GM11168 (cell line): ENCODE measurements around the gene BAK1.
"Not testable (repeated sequence)": the region's sequence is repeated elsewhere in the genome, so short reads cannot be mapped to it uniquely, and the experiment has no call there.

Experiments used
- in situ Hi-C: fragments of 300-500 bp; cut with MboI; formaldehyde crosslinking; loops from one replicate; pipeline ENCODE4 v1.12.0; 2022; ENCODE audit warnings: low sequenced_read_pairs; ENCODE audit not compliant: unreplicated experiment

BAK1 gene

DNA sequence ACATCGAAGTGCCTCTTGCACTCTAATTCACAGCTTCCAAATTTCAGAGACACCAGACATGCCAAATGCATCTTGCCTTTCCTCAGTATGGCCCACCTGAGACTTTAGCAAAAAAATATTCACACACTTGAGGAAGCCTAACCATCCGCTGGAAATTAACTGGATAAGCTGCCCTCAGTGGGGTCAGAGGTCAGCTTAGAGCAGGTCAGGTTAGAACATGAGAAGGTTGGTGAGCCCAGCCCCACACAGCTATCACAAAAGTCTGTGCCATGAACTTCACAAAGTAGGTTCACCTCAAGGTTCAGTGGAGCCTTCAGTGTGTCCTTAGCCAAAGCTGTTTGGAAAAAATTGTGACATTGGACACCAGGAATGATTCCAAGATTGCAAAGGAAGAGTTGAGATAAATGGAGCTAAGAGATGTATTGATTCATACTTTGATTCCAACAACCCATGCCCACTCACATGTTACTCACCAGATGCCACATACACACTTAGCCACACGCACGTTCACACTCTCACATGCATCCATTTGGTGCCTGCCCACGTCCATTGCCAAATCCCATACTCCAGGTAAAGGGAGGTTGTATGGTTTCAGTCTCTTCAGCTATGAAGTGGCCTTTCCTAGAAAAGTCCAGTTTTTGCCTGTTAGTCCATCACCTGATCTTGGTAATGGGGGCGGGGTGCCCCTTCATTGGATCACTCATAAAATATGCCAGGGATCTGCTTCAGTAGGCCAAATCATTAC lies 11.1 kb downstream of the BAK1 start:
- in situ Hi-C loops, result no loop called here

DNA sequence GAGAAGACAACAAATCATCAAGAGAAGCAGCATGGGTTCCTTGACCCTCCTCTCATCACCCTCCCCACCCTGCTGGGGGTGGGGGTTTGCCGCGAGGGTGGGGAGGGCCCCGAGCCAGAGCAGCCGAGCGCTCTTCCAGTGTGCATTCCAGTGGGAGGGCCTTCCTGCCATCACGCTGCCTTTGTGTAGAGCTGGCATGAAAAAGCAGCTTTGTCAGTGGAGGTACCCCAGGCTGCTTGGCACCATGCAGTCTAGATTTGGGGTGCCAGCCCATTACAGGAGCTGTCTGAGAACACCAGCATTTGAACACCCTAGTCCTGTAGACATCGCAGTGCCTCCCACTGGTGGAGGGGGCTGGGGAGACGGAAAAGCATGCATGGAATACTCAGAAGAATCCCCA lies 12.2 kb downstream of the BAK1 start:
- in situ Hi-C loops, result no loop called here

DNA sequence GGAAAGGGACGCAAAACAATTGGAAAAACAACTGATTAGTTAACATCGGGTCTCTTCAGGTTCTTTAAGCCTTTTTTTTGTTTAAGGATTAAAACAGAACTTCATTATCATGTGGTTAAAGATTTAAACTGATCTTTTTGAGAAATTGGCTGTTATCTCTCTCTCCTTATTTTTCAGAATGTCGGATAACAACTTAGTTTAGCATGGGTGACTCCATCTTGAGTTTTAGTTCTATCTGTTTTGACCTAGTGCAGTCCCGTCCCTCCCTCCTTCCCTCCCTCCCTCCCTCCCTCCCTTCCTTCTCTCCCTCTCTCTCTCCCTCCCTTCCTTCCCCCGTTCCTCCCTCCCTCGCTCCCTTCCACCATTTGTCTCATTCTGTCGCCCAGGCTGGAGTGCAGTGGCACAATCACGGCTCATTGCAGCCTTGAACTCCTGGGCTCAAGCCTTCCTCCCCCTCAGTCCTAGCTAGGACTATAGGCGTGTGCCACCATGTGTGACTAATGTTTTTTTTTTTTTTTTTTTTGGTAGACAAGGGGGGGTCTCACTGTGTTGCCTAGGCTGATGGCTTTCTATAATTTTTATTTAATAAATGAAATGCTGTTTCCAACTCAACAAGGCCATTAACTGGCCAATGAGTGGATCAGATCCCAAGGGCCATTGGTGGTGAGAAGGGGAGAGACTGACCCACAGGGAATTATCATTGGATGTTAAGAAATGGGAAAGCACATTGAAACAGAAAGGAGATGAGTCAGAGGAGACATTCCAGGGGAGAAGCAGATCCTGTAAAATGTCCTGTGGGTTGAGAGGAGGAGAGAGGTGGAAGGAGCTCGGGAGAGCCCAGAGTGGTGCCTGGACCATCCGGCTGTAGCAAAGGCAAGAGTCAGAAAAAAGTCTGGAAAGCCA lies 13.6 kb downstream of the BAK1 start:
- in situ Hi-C loops, result no loop called here

DNA sequence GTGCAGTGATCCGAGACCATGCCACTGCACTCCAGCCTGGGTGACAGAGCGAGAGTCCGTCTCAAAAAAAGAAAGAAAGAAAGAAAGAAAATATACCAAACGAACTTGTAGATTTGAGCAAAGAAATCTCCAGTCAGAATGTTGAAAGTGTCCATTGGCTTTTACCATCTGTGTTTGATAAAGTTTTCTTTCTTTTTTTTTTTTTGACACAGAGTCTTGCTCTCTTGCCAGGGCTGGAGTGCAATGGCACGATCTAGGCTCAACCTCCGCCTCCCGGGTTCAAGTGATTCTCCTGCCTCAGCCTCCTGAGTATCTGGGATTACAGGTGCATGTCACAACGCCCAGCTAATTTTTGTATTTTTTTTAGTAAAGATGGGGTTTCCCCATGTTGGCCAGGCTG lies 21.3 kb downstream of the BAK1 start:
- in situ Hi-C loops, result no loop called here

DNA sequence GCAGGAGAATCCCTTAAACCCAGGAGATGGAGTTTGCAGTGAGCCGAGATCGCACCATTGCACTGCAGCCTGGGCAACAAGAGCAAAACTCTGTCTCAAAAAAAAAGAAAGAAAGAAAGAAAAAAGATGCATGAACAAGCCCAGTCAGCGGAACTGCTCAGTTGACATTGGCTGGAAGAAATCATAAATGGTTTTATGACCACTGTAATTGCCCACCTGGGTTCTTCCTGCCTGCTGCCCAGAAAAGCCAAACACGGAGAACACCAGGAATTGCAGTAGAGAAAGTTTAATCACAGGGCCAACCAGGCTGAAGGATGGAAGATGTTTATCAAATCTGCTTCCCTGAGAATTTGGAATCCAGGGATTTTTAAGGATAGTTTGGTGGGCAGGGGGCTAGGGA lies 22.7 kb downstream of the BAK1 start:
- in situ Hi-C loops, result no loop called here

DNA sequence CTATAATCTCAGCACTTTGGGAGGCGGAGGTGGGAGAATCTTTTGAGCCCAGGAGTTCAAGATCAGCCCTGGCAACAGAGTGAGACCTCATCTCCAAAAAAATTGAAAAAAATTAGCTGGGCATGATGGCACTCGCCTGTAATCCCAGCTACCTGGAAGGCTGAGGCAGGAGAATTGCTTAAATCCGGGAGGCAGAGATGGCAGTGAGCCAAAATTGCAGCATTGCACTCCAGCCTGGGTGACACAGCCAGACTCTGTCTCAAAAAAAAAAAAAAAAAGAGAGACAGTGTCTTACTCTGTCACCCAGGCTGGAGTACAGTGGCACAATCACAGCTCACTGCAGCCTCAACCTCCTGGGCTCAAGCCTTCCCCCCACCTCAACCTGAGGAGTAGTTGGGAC lies 27.2 kb downstream of the BAK1 start:
- in situ Hi-C loops, result not testable (repeated sequence)

DNA sequence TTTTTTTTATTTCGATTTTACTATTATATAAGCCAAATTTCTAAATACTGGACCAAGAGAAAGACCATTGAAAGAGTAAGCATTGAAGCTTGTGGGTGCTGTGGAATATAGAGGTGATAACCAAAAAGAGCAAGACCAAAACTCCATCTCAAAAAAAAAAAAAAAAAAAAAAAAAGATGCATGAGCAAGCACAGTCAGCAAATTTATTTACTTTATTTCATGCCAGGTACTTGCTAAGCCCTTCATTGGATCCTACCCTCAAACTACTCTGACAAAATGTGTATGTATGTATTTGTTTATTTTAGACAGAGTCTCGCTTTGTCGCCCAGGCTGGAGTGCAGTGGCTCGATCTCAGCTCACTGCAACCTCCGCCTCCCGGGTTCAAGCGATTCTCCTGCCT lies 27.8 kb downstream of the BAK1 start:
- in situ Hi-C loops, result no loop called here

DNA sequence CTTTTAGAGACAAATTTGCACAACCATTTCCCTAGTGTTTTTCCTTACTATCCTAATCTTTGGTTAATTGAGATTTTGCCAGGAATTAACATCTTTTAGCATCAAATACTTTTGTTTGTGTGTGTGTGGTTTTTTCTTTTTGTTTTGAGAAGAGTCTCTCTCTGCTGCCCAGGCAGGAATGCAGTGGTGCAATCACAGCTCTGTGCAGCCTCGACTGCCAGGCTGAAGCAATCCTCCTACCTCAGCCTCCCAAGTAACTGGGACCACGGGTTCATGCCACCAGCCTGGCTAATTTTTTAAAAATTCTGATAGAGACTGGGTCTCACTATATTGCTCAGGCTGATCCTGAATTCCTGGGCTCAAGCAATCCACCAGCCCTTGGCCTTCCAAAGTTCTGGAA lies 28.5 kb downstream of the BAK1 start:
- in situ Hi-C loops, result no loop called here

DNA sequence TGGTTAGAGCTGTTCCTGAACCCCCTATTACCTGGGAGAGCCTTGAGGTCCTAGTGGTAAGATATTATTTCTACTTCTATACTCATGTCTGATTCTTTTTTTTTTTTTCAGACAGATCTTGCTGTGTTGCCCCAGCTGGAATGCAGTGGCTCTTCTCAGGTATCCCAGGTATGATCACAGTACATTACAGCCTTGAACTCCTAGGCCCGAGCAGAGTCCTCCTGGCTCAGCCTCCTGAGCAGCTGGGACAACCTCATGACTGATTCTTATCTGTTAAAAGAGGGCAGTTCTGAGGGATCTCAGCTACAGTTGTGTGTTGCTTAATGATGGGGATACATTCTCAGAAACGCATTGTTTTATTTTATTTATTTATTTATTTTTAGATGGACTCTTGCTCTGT lies 30.2 kb downstream of the BAK1 start:
- in situ Hi-C loops, result no loop called here

DNA sequence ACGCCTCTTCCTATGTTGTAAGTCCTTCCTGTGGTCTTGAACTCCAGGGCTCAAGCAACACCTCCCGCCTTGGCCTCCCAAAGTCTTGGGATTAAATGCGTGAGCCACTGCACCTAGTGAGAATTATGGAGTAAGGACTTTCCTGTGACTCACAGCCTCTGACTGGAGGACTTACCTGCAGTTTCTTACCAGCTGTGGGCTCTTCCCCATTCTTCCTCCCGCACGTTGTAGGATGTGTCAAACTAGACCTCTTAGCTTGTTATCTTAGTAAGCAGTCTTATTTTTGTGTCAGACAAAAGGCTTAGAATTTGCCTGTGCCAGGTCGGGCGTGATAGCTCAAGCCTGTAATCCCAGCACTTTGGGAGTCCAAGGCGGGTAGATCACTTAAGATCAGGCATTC lies 30.9 kb downstream of the BAK1 start:
- in situ Hi-C loops, result no loop called here

DNA sequence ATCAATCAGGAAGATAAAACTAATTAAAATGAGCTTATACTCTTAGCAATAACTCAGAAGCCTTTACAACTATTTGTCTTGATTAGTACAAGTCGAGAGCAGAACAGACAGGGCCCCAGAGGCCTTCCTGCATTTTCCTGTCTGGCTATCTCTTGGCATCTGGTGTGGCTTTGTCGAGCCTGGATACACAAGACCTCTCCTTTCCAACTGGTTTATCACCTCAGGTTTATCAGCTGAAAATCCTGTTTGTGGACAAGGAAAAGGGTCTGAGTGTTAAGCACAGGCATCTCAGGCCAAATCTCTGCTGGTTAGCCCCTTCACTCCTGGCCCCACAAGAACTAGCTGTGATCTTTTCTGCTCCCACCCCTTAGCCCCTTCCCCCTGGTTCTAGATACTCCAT lies 32.6 kb downstream of the BAK1 start:
- in situ Hi-C loops, result no loop called here

DNA sequence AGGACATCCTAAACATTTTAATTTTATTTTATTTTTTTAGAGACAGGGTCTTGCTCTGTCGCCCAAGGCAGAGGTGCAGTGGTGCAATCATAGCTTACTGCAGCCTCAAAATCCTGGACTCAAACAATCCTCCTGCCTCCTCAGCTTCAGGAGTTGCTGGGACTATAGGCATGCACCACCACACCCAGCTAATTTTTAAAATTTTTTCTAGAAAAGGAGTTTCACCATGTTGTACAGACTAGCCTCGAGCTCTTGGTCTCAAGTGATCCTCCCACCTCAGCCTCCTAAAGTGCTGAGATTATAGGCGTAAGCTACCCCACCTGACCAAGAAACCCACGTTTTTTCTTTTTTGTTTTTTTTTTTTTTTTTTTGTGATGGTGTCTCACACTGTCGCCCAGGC lies 33.3 kb downstream of the BAK1 start:
- in situ Hi-C loops, result no loop called here

DNA sequence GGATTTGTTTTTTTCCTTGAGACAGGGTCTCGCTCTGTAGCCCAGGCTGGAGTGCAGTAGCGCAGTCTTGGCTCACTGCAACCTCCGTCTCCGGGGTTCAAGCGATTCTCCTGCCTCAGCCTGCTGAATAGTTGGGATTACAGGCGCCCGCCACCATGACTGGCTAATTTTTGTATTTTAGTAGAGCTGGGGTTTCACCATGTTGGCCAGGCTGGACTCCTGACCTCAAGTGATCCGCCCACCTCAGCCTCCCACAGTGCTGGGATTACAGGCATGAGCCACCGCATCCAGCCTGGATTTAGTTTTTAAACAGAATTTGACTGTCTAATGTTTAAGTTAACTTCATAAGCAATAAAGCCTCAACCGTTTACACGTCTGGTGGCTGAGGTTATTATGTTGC lies 34.8 kb downstream of the BAK1 start:
- in situ Hi-C loops, result not testable (repeated sequence)

DNA sequence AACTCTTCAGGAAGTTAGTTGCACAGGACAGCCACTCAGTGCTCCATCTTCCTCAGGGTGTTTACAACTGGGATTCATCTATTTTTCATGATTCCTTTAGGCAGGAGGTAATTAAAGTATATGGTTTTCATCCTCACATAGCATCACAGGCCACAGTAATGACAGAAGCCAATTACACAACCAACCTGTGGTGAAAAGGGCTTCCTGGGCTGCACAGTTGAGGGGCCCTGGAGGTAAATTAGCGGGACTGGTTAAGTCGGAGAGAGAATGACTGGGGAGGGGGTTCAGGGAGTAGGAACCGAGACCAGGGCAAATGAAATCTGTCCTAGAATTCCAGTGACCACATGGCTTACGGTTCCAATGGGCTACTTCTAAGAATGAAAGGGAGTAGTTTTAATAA lies 37.0 kb downstream of the BAK1 start:
- in situ Hi-C loops, result no loop called here

DNA sequence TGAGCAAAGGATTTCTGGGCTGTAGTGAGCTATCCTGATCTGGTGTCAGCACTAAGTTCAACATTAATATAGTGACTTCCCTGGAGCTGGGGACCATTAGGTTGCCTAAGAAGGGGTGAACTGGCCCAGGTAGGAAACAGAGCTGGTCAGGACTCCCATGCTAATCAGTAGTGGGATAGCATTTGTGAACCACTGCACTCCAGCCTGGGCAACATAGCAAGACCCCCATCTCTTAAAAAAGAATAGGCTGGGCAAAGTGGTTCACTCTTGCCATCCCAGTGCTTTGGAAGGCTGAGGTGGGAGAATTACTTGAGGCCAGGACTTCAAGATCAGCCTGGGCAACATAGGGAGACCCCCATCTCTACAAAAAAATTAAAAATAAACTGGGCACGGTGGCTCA lies 39.3 kb downstream of the BAK1 start:
- in situ Hi-C loops, result no loop called here

DNA sequence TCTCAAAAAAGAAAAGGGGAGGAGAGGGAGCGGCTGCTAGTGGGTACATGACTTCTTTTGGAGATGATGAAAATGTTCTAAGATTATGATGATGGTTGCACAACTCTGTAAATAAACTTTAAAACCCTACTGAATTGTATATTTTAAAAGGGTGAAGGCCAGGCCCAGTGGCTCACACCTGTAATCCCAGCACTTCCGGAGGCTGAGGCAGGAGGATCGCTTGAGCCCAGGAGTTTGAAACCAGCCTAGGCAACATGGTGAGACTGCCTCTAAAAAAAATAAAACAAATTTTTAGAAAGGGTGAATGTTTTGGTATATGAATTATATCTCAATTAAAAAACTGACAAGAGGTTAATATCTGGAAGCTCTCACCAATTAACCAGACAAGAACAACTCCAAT lies 45.4 kb downstream of the BAK1 start:
- in situ Hi-C loops, result no loop called here

DNA sequence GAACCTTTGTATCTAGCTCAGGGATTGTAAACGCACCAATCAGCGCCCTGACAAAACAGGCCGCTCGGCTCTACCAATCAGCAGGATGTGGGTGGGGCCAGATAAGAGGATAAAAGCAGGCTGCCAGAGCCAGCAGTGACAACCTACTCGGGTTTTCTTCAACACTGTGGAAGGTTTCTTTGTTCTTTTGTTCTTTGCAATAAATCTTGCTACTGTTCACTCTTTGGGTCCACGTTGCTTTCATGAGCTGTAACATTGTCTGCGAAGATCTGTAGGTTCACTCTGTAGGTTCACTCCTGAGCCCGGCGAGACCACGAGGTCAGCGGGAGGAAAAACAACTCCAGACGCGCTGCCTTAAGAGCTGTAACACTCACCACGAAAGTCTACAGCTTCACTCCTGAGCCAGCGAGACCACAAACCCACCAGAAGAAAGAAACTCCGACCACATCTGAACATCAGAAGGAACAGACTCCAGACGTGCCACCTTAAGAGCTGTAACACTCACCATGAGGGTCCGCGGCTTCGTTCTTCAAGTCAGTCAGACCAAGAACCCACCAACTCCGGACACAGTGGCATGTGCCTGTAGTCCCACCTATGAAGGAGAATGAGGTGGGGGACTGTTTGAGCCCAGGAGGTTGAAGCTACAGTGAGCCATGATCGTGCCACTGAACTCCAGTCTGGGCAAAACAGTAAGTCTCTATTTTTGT lies 46.8 kb downstream of the BAK1 start:
- in situ Hi-C loops, result not testable (repeated sequence)

DNA sequence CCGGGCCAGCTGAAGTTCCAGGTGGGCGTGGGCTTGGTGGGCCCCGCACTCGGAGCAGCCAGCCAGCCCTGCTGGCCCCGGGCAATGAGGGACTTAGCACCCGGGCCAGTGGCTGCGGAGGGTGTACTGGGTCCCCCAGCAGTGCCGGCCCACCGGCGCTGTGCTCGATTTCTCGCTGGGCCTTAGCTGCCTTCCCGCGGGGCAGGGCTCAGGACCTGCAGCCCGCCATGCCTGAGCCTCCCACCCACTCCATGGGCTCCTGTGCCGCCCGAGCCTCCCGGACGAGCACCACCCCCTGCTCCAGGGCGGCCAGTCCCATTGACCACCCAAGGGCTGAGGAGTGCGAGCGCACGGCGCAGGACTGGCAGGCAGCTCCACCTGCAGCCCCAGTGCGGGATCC lies 47.6 kb downstream of the BAK1 start:
- in situ Hi-C loops, result not testable (repeated sequence)

DNA sequence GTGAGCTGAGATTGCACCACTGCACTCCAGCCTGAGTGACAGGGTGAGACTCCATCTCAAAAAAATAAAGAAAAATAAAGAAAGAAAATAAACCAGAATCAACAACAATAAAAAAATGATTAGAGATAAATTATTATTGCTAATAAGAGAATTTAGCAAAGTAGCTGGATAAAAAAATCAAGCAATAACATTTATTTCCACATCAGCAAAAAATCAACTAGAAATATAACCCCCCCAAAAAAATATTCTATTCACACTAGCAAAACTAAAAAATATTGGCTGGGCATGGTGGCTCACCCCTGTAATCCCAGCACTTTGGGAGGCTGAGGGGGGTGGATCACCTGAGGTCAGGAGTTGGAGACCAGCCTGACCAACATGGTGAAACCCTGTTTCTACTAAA lies 49.5 kb downstream of the BAK1 start:
- in situ Hi-C loops, result not testable (repeated sequence)
